MM.1S (cell line): ENCODE measurements around the gene TEDDM1.

Experiments
- CTCF ChIP-seq: fragments of 300-600 bp; sonication (generic); IDR thresholded peaks from 2 replicates; pipeline ENCODE4 v1.5.1; 2016; ENCODE audit warnings: antibody characterized with exemption, low read length, mixed read lengths
- EZH2 ChIP-seq: fragments of 300-600 bp; sonication (generic); optimal IDR thresholded peaks from 2 replicates; pipeline ENCODE3; 2017; ENCODE audit warnings: low read depth, mild to moderate bottlenecking, antibody characterized with exemption, low read length, mixed read lengths
- EZH2phosphoT487 ChIP-seq: fragments of 300-600 bp; sonication (generic); IDR thresholded peaks from 2 replicates; pipeline ENCODE4 v1.6.1; 2018; ENCODE audit warnings: antibody characterized with exemption, low read length

GRCh38 chr1:182391362-182392049, 9.0 kb downstream of the TEDDM1 start, which contains the start of gene GLUL:
- TF ChIP-seq CTCF (no peak), EZH2phosphoT487 (no peak), EZH2 (no peak)
